Glutamatergic neuron (in vitro differentiated cells): ENCODE data around the gene ZNF438. TPM values are rescaled to one million over a fixed set of nuclear protein-coding genes. Genes with fewer than 3 reads are reported as not detected.

Source experiments
- DNase-seq: peaks from one replicate; pipeline ENCODE4 v3.0.0; 2022
- H3K27ac Mint-ChIP-seq: one replicate; pipeline ENCODE4 v1.8.0; 2020; ENCODE audit warnings: mild to moderate bottlenecking, mixed read lengths, inconsistent platforms; ENCODE audit not compliant: unreplicated experiment
- H3K27me3 Mint-ChIP-seq: one replicate; pipeline ENCODE4 v1.8.0; 2020; ENCODE audit warnings: mild to moderate bottlenecking, moderate library complexity, mixed read lengths, inconsistent platforms; ENCODE audit not compliant: unreplicated experiment
- H3K36me3 Mint-ChIP-seq: one replicate; pipeline ENCODE4 v1.8.0; 2020; ENCODE audit warnings: mild to moderate bottlenecking, mixed read lengths, inconsistent platforms; ENCODE audit not compliant: unreplicated experiment
- H3K4me1 Mint-ChIP-seq: one replicate; pipeline ENCODE4 v1.8.0; 2020; ENCODE audit warnings: mild to moderate bottlenecking, low read depth, mixed read lengths, inconsistent platforms; ENCODE audit not compliant: unreplicated experiment
- H3K4me3 Mint-ChIP-seq: one replicate; pipeline ENCODE4 v1.8.0; 2020; ENCODE audit warnings: mild to moderate bottlenecking, mixed read lengths, inconsistent platforms; ENCODE audit not compliant: unreplicated experiment
- H3K9me3 Mint-ChIP-seq: one replicate; pipeline ENCODE4 v1.8.0; 2020; ENCODE audit warnings: mild to moderate bottlenecking, moderate library complexity, mixed read lengths, inconsistent platforms; ENCODE audit not compliant: unreplicated experiment
- CTCF ChIP-seq: fragments of 200-600 bp; sonication (generic); IDR thresholded peaks from one replicate; pipeline ENCODE4 v1.5.0; 2021; ENCODE audit not compliant: partially characterized antibody, unreplicated experiment
- total RNA-seq: library from RNA; stranded (reverse); fragmentation: NEBNext Ultra II Directional; extraction: Animal tissue kit (Norgen Biotek cat#: 25700); gene quantifications from one replicate; pipeline ENCODE4 v1.2.1, GENCODE V29; 2021; ENCODE audit not compliant: unreplicated experiment

ZNF438 gene
- total RNA-seq, 1 donor from 2014 or later: 3.5 TPM

GRCh38 chr10:30979956-30980355, 51.7 kb downstream of the ZNF438 start:
- no peak for TF ChIP-seq CTCF
- no peak for DNase-seq
- Mint-ChIP-seq H3K27ac (no peak overlapping the region), H3K4me3 (no peak overlapping the region), H3K27me3 (no peaks in the 10 kb centered on the region), H3K9me3 (no peaks in the 10 kb centered on the region), H3K36me3 (peaks cover 16% of the 10 kb centered on the region), H3K4me1 (no peaks in the 10 kb centered on the region)

- no peak for TF ChIP-seq CTCF
Measured at GRCh38 chr10:30978843-30979242, 52.8 kb downstream of the ZNF438 start.

GRCh38 chr10:30977385-30977784, 54.3 kb downstream of the ZNF438 start:
- Mint-ChIP-seq H3K4me1 (no peaks in the 10 kb centered on the region), H3K27ac (no peak overlapping the region), H3K36me3 (peaks cover 16% of the 10 kb centered on the region), H3K27me3 (no peaks in the 10 kb centered on the region), H3K9me3 (no peaks in the 10 kb centered on the region), H3K4me3 (no peak overlapping the region)
- TF ChIP-seq CTCF: no peak
- no peak for DNase-seq

More at GRCh38 chr10:30978843-30979242, 52.8 kb downstream of the ZNF438 start:
- Mint-ChIP-seq H3K4me1 (no peaks in the 10 kb centered on the region), H3K36me3 (peaks cover 16% of the 10 kb centered on the region), H3K9me3 (no peaks in the 10 kb centered on the region), H3K27ac (no peak overlapping the region), H3K4me3 (no peak overlapping the region), H3K27me3 (no peaks in the 10 kb centered on the region)
- DNase-seq: no peak

- Mint-ChIP-seq H3K4me1 (no peaks in the 10 kb centered on the region), H3K36me3 (peaks cover 8% of the 10 kb centered on the region), H3K27me3 (no peaks in the 10 kb centered on the region), H3K27ac (no peak overlapping the region), H3K4me3 (no peak overlapping the region), H3K9me3 (no peaks in the 10 kb centered on the region)
- no peak for TF ChIP-seq CTCF
- no peak for DNase-seq
Measured at GRCh38 chr10:30974773-30975415, 56.8 kb downstream of the ZNF438 start.

- Mint-ChIP-seq H3K4me1 (no peaks in the 10 kb centered on the region), H3K9me3 (no peaks in the 10 kb centered on the region), H3K27ac (no peak overlapping the region), H3K4me3 (no peak overlapping the region), H3K27me3 (no peaks in the 10 kb centered on the region), H3K36me3 (peaks cover 3% of the 10 kb centered on the region)
- DNase-seq: no peak
- TF ChIP-seq CTCF: no peak
Measured at GRCh38 chr10:30974355-30974754, 57.3 kb downstream of the ZNF438 start.
